ENCODE measurements around the gene PYM1.

PYM1 gene

GRCh38 chr12:55927588-55928502 is at the start of gene PYM1 (continued):
- TF ChIP-seq ZNF488 (tag by site-specific recombination; IDR thresholded peaks at IDR 0.05), result no peak
- no peak for TF ChIP-seq ZNF610 (tag by site-specific recombination; IDR thresholded peaks at IDR 0.05; ENCODE audit: borderline replicate concordance)
- TF ChIP-seq ZNF211 (tag by site-specific recombination; IDR thresholded peaks at IDR 0.05; ENCODE audit: low read depth), result no peak
- 0 out of 2 replicates have a peak, but pooled peaks have one; percentile 17 for TF ChIP-seq MYNN (tag by site-specific recombination; IDR thresholded peaks at IDR 0.05; ENCODE audit: borderline replicate concordance)
- no peak for TF ChIP-seq PRDM4 (tag by site-specific recombination; IDR thresholded peaks at IDR 0.05)
- TF ChIP-seq ZNF155 (tag by site-specific recombination; IDR thresholded peaks at IDR 0.05), result no peak
- no peak for TF ChIP-seq ZBTB49 (tag by site-specific recombination; IDR thresholded peaks at IDR 0.05; ENCODE audit: low read depth)
- TF ChIP-seq FEZF1 (tag by site-specific recombination; IDR thresholded peaks at IDR 0.05), result no peak
- TF ChIP-seq ZNF501 (tag by site-specific recombination; IDR thresholded peaks at IDR 0.05), result no peak
- no peak for TF ChIP-seq ZNF138 (tag by site-specific recombination; IDR thresholded peaks at IDR 0.05; ENCODE audit: borderline replicate concordance)
- no peak for TF ChIP-seq ZNF37A (tag by site-specific recombination; IDR thresholded peaks at IDR 0.05)
- TF ChIP-seq ZNF146 (tag by site-specific recombination; IDR thresholded peaks at IDR 0.05), result no peak
- TF ChIP-seq ZNF266 (tag by site-specific recombination; IDR thresholded peaks at IDR 0.05; ENCODE audit: low read depth), result no peak
- no peak for TF ChIP-seq ZNF202 (tag by site-specific recombination; IDR thresholded peaks at IDR 0.05; ENCODE audit: borderline replicate concordance)
- no peak for TF ChIP-seq ZNF302 (tag by site-specific recombination; IDR thresholded peaks at IDR 0.05; ENCODE audit: low read depth)
- no peak for TF ChIP-seq ZNF174 (tag by site-specific recombination; IDR thresholded peaks at IDR 0.05)
- no peak for TF ChIP-seq ZNF394 (tag by site-specific recombination; IDR thresholded peaks at IDR 0.05; ENCODE audit: borderline replicate concordance)
- TF ChIP-seq TCF7L2 (IDR thresholded peaks at IDR 0.05; ENCODE audit: borderline replicate concordance, low read depth, low read length), result no peak
- TF ChIP-seq GLI4 (tag by site-specific recombination; IDR thresholded peaks at IDR 0.05), result no peak
- peak; percentile 73; the same call in 1 of the 2 replicates for TF ChIP-seq ZFP37 (tag by site-specific recombination; IDR thresholded peaks at IDR 0.05)
- no peak for TF ChIP-seq ZSCAN18 (tag by site-specific recombination; IDR thresholded peaks at IDR 0.05)
- no peak for TF ChIP-seq HOXA7 (CRISPR knock-in tag; IDR thresholded peaks at IDR 0.05; ENCODE audit: borderline replicate concordance)
- TF ChIP-seq ATF2 (tag by site-specific recombination; IDR thresholded peaks at IDR 0.05; ENCODE audit: low read depth), result no peak
- no peak for TF ChIP-seq ZNF654 (tag by site-specific recombination; IDR thresholded peaks at IDR 0.05; ENCODE audit: low read depth)
- TF ChIP-seq ZSCAN5A (tag by site-specific recombination; IDR thresholded peaks at IDR 0.05), result no peak
- TF ChIP-seq OVOL3 (tag by site-specific recombination; IDR thresholded peaks at IDR 0.05), result no peak
